IMR-90 (cell line): Measurements from ENCODE around the gene SNRPB. TPM values are rescaled to one million over a fixed set of nuclear protein-coding genes. Genes with fewer than 3 reads are reported as not detected.

Experiments used
- ATAC-seq: fragments of 200-7000 bp; cut with Tn5 transposase; 2 replicates; pipeline ENCODE4 v1.9.1; 2020; ENCODE audit warnings: low read depth, mild to moderate bottlenecking, moderate library complexity
- BruUV-seq: library from RNA; stranded (reverse); fragments of 400-500 nt; replicated peaks from 2 replicates; lab custom pipeline; 2021; lab: Mats Ljungman, UMichigan
- CTCF ChIA-PET: fragments of 300-600 bp; formaldehyde crosslinking; extraction: SDS; loops from one replicate; lab custom pipeline; 2021; ENCODE audit warnings: antibody characterized with exemption; lab: Yijun Ruan, JAX
- POLR2A ChIA-PET: fragments of 300-600 bp; sonication (Branson Sonifier 250); formaldehyde crosslinking; loops from one replicate; lab custom pipeline; 2022; ENCODE audit warnings: antibody characterized with exemption; ENCODE audit not compliant: unreplicated experiment; lab: Charles Lee
- DNase-seq: peaks from one replicate; pipeline ENCODE4 v3.0.0; 2013
- H2AFZ ChIP-seq: replicated peaks from 2 replicates; pipeline ENCODE3; 2013; ENCODE audit warnings: low read length, mild to moderate bottlenecking; ENCODE audit not compliant: poor library complexity
- H2AK5ac ChIP-seq: 2 replicates; pipeline ENCODE4 v1.6.1; 2013; ENCODE audit warnings: low read depth, low read length, inconsistent platforms
- H2AK9ac ChIP-seq: replicated peaks from 2 replicates; pipeline ENCODE3; 2013; ENCODE audit warnings: mild to moderate bottlenecking, low read depth, low read length, moderate library complexity; ENCODE audit not compliant: poor library complexity
- H2BK120ac ChIP-seq: 2 replicates; pipeline ENCODE4 v1.6.1; 2013; ENCODE audit warnings: low read depth, low read length, inconsistent platforms
- H2BK15ac ChIP-seq: 3 replicates; pipeline ENCODE4 v1.6.1; 2013; ENCODE audit warnings: low read depth, low read length, inconsistent platforms
- H2BK20ac ChIP-seq: 2 replicates; pipeline ENCODE4 v1.6.1; 2013; ENCODE audit warnings: low read depth, mild to moderate bottlenecking, inconsistent platforms, low read length, moderate library complexity
- H2BK5ac ChIP-seq: 2 replicates; pipeline ENCODE4 v1.6.1; 2013; ENCODE audit warnings: mild to moderate bottlenecking, low read depth, low read length, inconsistent platforms; ENCODE audit not compliant: poor library complexity, severe bottlenecking
- H3K14ac ChIP-seq: replicated peaks from 2 replicates; pipeline ENCODE4 v1.6.1; 2013; ENCODE audit warnings: low read depth, low read length, inconsistent platforms
- H3K18ac ChIP-seq: 2 replicates; pipeline ENCODE4 v1.6.1; 2013; ENCODE audit warnings: low read depth, low read length, control low read depth
- H3K23ac ChIP-seq: 2 replicates; pipeline ENCODE4 v1.6.1; 2013; ENCODE audit warnings: low read depth, low read length, inconsistent platforms
- H3K27ac ChIP-seq: 2 replicates; pipeline ENCODE4 v1.5.1; 2013; ENCODE audit warnings: mild to moderate bottlenecking, control low read depth, low read length; ENCODE audit not compliant: insufficient read depth
- H3K27me3 ChIP-seq: 2 replicates; pipeline ENCODE4 v1.6.1; 2013; ENCODE audit warnings: low read length; ENCODE audit not compliant: control insufficient read depth, insufficient read depth
- H3K36me3 ChIP-seq: 2 replicates; pipeline ENCODE4 v1.6.1; 2013; ENCODE audit warnings: low read length, mixed read lengths; ENCODE audit not compliant: control insufficient read depth, insufficient read depth
- H3K4ac ChIP-seq: 2 replicates; pipeline ENCODE4 v1.6.1; 2013; ENCODE audit warnings: low read depth, low read length, inconsistent platforms
- H3K4me1 ChIP-seq: 2 replicates; pipeline ENCODE4 v1.6.1; 2013; ENCODE audit warnings: low read length, mixed read lengths; ENCODE audit not compliant: control insufficient read depth, insufficient read depth
- H3K4me2 ChIP-seq: 2 replicates; pipeline ENCODE4 v1.6.1; 2013; ENCODE audit warnings: low read depth, mild to moderate bottlenecking, control low read depth, low read length, moderate library complexity
- H3K4me3 ChIP-seq: 2 replicates; pipeline ENCODE4 v1.5.1; 2013; ENCODE audit warnings: low read depth, mild to moderate bottlenecking, control low read depth, low read length, moderate library complexity; ENCODE audit not compliant: insufficient read depth
- H3K56ac ChIP-seq: 2 replicates; pipeline ENCODE4 v1.6.1; 2013; ENCODE audit warnings: low read length, inconsistent platforms; ENCODE audit not compliant: insufficient read depth; ENCODE audit errors: extremely low read depth
- H3K79me1 ChIP-seq, 2 experiments: 2 replicates each; pipeline ENCODE4 v1.6.1; 2013; ENCODE audit warnings: low read length in 2 of 2, inconsistent platforms in 1 of 2, low read depth in 1 of 2
- H3K9ac ChIP-seq: 2 replicates; pipeline ENCODE4 v1.6.1; 2013; ENCODE audit warnings: low read depth, low read length, control low read depth
- H3K9me1 ChIP-seq: 2 replicates; pipeline ENCODE4 v1.6.1; 2013; ENCODE audit warnings: low read length, inconsistent platforms; ENCODE audit not compliant: insufficient read depth
- H3K9me3 ChIP-seq: 2 replicates; pipeline ENCODE4 v1.6.1; 2013; ENCODE audit warnings: low read length; ENCODE audit not compliant: control insufficient read depth, insufficient read depth
- H4K20me1 ChIP-seq: 2 replicates; pipeline ENCODE4 v1.6.1; 2013; ENCODE audit warnings: low read length, inconsistent platforms; ENCODE audit not compliant: insufficient read depth
- H4K5ac ChIP-seq: 2 replicates; pipeline ENCODE4 v1.6.1; 2013; ENCODE audit warnings: mild to moderate bottlenecking, low read depth, low read length, control low read depth
- H4K8ac ChIP-seq, 2 experiments: 2 replicates each; pipeline ENCODE4 v1.6.1; 2013; ENCODE audit warnings: low read depth in 2 of 2, low read length in 2 of 2, control low read depth in 1 of 2, inconsistent platforms in 1 of 2
- H4K91ac ChIP-seq: 2 replicates; pipeline ENCODE4 v1.6.1; 2013; ENCODE audit warnings: low read depth, low read length, inconsistent platforms; ENCODE audit not compliant: insufficient read depth
- MAFK ChIP-seq: IDR thresholded peaks from 2 replicates; pipeline ENCODE4 v1.6.1; 2012; ENCODE audit warnings: low read depth, low read length, improper control_type of control experiment
- RCOR1 ChIP-seq: IDR thresholded peaks from 2 replicates; pipeline ENCODE4 v1.6.1; 2012; ENCODE audit warnings: mild to moderate bottlenecking, low read length, improper control_type of control experiment; ENCODE audit not compliant: insufficient replicate concordance
- WGBS, 2 experiments: methylation state at CpG; one replicate each; pipeline versions ENCODE4 v1.1.5 to v1.1.7; 2013; ENCODE audit warnings: missing lambda C conversion rate in 2 of 2; ENCODE audit not compliant: insufficient read length in 1 of 2; ENCODE audit errors: extremely low coverage in 2 of 2; 5-methylcytosine and 5-hydroxymethylcytosine counted together
- dilution Hi-C: fragments of 300-500 bp; cut with HindIII; formaldehyde crosslinking; loops from one replicate; pipeline ENCODE4 v1.14.3; 2018; ENCODE audit warnings: low sequenced_read_pairs; ENCODE audit not compliant: unreplicated experiment
- in situ Hi-C: fragments of 300-500 bp; cut with MboI; formaldehyde crosslinking; loops from 3 replicates; pipeline ENCODE4 v1.14.3; 2019; ENCODE audit warnings: low sequenced_read_pairs, inconsistent platforms, mixed read lengths
- intact Hi-C: fragments of 100-400 bp; cut with micrococcal nuclease; formaldehyde crosslinking; loops from 2 replicates; pipeline ENCODE4 v1.10.0; 2022
- polyA plus RNA-seq, 3 experiments: library from polyadenylated mRNA; depleted of rRNA; stranded (reverse); fragments of >200 nt; gene quantifications; 2 replicates each; pipeline ENCODE4 v1.2.3, GENCODE V29; 2012; ENCODE audit warnings: low replicate concordance in 1 of 3
- total RNA-seq: library from RNA; depleted of rRNA; stranded (reverse); fragments of >200 nt; gene quantifications from 2 replicates; pipeline ENCODE4 v1.2.3, GENCODE V29; 2012

SNRPB gene
- total and polyA plus RNA-seq, 2 of the 4 experiments (the other 2 are of a cell fraction) = 103 to 214 TPM

GRCh38 chr20:2485080-2485479 lies 14.5 kb upstream of the SNRPB start:
- Histone ChIP-seq H3K27me3 (no peaks in the 10 kb centered on the region), H2BK15ac (no peak overlapping the region), H4K5ac (no peak overlapping the region), H4K91ac (no peak overlapping the region), H3K4me1 (no peaks in the 10 kb centered on the region), H3K14ac (no peak overlapping the region), H2AFZ (no peak overlapping the region), H3K4ac (no peak overlapping the region), H2AK5ac (no peak overlapping the region), H3K23ac (no peak overlapping the region), H3K9ac (no peak overlapping the region), H3K9me1 (no peaks in the 10 kb centered on the region; the same call in 1 of the 2 replicates), H2BK5ac (no peak overlapping the region), H3K4me3 (no peak overlapping the region), H3K36me3 (peaks cover 37% of the 10 kb centered on the region), H4K8ac (no peak overlapping the region), H3K4me2 (no peak overlapping the region), H3K9me3 (no peaks in the 10 kb centered on the region), H2BK120ac (no peak overlapping the region), H4K20me1 (no peaks in the 10 kb centered on the region), H3K79me1 (peaks cover 4 to 6% of the 10 kb centered on the region in 2 experiments; a peak in 1 of 4 replicates), H2BK20ac (no peak overlapping the region), H3K27ac (no peak overlapping the region), H3K18ac (no peak overlapping the region), H2AK9ac (no peak overlapping the region), H3K56ac (no peak overlapping the region)
- intact Hi-C loops = no loop called here
- in situ Hi-C loops = no loop called here
- 100% methylated on average over 1 of the region's 2 CpGs; no CpG with 5 or more reads in 1 of the 2 experiments for WGBS, 2 experiments
- ChIA-PET CTCF (no interaction called here), POLR2A (no interaction called here)
- no TSS peak for BruUV-seq
- ATAC-seq (no peak), DNase-seq (no peak)
- dilution Hi-C loops = no loop called here
- TF ChIP-seq RCOR1 (no peak), MAFK (no peak)
